DMS79 (cell line): ENCODE measurements around the gene ABCB8.
A peak's percentile ranks its signal among the peaks of the same experiment; 100 is the strongest.
"Not testable (repeated sequence)": the region's sequence is repeated elsewhere in the genome, so short reads cannot be mapped to it uniquely, and the experiment has no call there.

ENCODE experiments used
- DNase-seq: peaks from one replicate; lab custom pipeline; 2025; lab: John Stamatoyannopoulos, UW

Gene ABCB8

GRCh38 chr7:151014950-151015349 lies 13.3 kb upstream of the ABCB8 start:
- DNase-seq: no peak

- DNase-seq: no peak
Measured at GRCh38 chr7:151015967-151016366, 12.3 kb upstream of the ABCB8 start.

GRCh38 chr7:151016505-151016904 lies 11.7 kb upstream of the ABCB8 start:
- no peak for DNase-seq

GRCh38 chr7:151016942-151017341 lies 11.3 kb upstream of the ABCB8 start:
- DNase-seq: no peak

- DNase-seq: no peak
Measured at GRCh38 chr7:151017370-151017952, 10.8 kb upstream of the ABCB8 start.

- DNase-seq: peak; percentile 36
Measured at GRCh38 chr7:151017953-151018420, 10.3 kb upstream of the ABCB8 start.

- DNase-seq: no peak
Measured at GRCh38 chr7:151018421-151019129, 9.7 kb upstream of the ABCB8 start.

- no peak for DNase-seq
Measured at GRCh38 chr7:151019130-151019447, 9.2 kb upstream of the ABCB8 start.

GRCh38 chr7:151020231-151020630 lies 8.0 kb upstream of the ABCB8 start:
- no peak for DNase-seq

GRCh38 chr7:151023232-151023631 lies 5.0 kb upstream of the ABCB8 start:
- DNase-seq: no peak

- DNase-seq: no peak
Measured at GRCh38 chr7:151024435-151025056, 3.7 kb upstream of the ABCB8 start, which contains the start of gene ATG9B. TSS of gene ATG9B (minus strand) at chr7:151024494. CDS start at chr7:151024423, 71 bp downstream.

- no peak for DNase-seq
Measured at GRCh38 chr7:151025924-151026671, 2.2 kb upstream of the ABCB8 start.

- not testable (repeated sequence) for DNase-seq
Measured at GRCh38 chr7:151026771-151027727, 1.2 kb upstream of the ABCB8 start.

GRCh38 chr7:151027728-151028130 lies 521 bp upstream of the ABCB8 start:
- not testable (repeated sequence) for DNase-seq

GRCh38 chr7:151028948-151029501 lies 775 bp downstream of the ABCB8 start:
- DNase-seq: no peak

GRCh38 chr7:151031011-151031410 lies 2.8 kb downstream of the ABCB8 start:
- DNase-seq: no peak

GRCh38 chr7:151032936-151033863 lies 5.0 kb downstream of the ABCB8 start:
- DNase-seq: no peak

- no peak for DNase-seq
Measured at GRCh38 chr7:151033864-151034249, 5.6 kb downstream of the ABCB8 start.

GRCh38 chr7:151034312-151035025 lies 6.2 kb downstream of the ABCB8 start:
- DNase-seq: no peak
